GM23338 (cell line): Measurements from ENCODE around the gene TIRAP. TPM values are rescaled to one million over a fixed set of nuclear protein-coding genes. Genes with fewer than 3 reads are reported as not detected.

Source experiments
- ATAC-seq: fragments of 200-7000 bp; cut with Tn5 transposase; 3 replicates; pipeline ENCODE4 v1.9.1; 2020
- DNase-seq: peaks from one replicate; pipeline ENCODE4 v3.0.0-alpha.2; 2015; ENCODE audit warnings: low spot score
- H2AFZ ChIP-seq: fragments of 200-600 bp; sonication (generic); 2 replicates; pipeline ENCODE4 v1.8.0; 2016; ENCODE audit warnings: antibody characterized with exemption, mild to moderate bottlenecking, moderate library complexity
- H3F3A ChIP-seq: fragments of 200-600 bp; sonication (generic); replicated peaks from 2 replicates; pipeline ENCODE4 v1.8.0; 2017; ENCODE audit warnings: antibody characterized with exemption, mixed run types, low read depth
- H3K27ac ChIP-seq: fragments of 200-600 bp; sonication (generic); 2 replicates; pipeline ENCODE4 v1.6.1; 2016; ENCODE audit warnings: low read depth
- H3K27me3 ChIP-seq: fragments of 200-600 bp; sonication (generic); 2 replicates; pipeline ENCODE4 v1.8.0; 2016; ENCODE audit warnings: mild to moderate bottlenecking, mixed run types, moderate library complexity; ENCODE audit not compliant: insufficient read depth
- H3K36me3 ChIP-seq: fragments of 200-600 bp; sonication (generic); 2 replicates; pipeline ENCODE4 v1.8.0; 2016; ENCODE audit warnings: mild to moderate bottlenecking; ENCODE audit not compliant: insufficient read depth
- H3K4me1 ChIP-seq: fragments of 200-600 bp; sonication (generic); 2 replicates; pipeline ENCODE4 v1.8.0; 2016; ENCODE audit warnings: mild to moderate bottlenecking, moderate library complexity; ENCODE audit not compliant: insufficient read depth
- H3K4me2 ChIP-seq: fragments of 200-600 bp; sonication (generic); 2 replicates; pipeline ENCODE4 v1.7.1; 2017; ENCODE audit warnings: mixed run types
- H3K4me3 ChIP-seq: fragments of 200-600 bp; sonication (generic); 2 replicates; pipeline ENCODE4 v1.6.1; 2016; ENCODE audit warnings: mixed run types
- H3K79me2 ChIP-seq: fragments of 200-600 bp; sonication (generic); replicated peaks from 2 replicates; pipeline ENCODE4 v1.8.0; 2017; ENCODE audit warnings: mild to moderate bottlenecking; ENCODE audit not compliant: insufficient read depth
- H3K9me2 ChIP-seq: fragments of 200-600 bp; sonication (generic); 2 replicates; pipeline ENCODE4 v1.8.0; 2017; ENCODE audit not compliant: insufficient read depth
- H4K20me1 ChIP-seq: fragments of 200-600 bp; sonication (generic); replicated peaks from 2 replicates; pipeline ENCODE4 v1.8.0; 2017; ENCODE audit warnings: mild to moderate bottlenecking; ENCODE audit not compliant: insufficient read depth
- H3K27ac Mint-ChIP-seq: 2 replicates; pipeline ENCODE4 v1.8.0; 2020; ENCODE audit warnings: inconsistent platforms, mild to moderate bottlenecking, moderate library complexity, mixed read lengths
- H3K27me3 Mint-ChIP-seq: 3 replicates; pipeline ENCODE4 v1.8.0; 2022; ENCODE audit warnings: low read depth, mild to moderate bottlenecking, moderate library complexity, mixed read lengths, inconsistent platforms; ENCODE audit not compliant: insufficient read depth, poor library complexity
- H3K36me3 Mint-ChIP-seq: 3 replicates; pipeline ENCODE4 v1.8.0; 2021; ENCODE audit warnings: low read depth, mild to moderate bottlenecking, inconsistent platforms, moderate library complexity, mixed read lengths
- H3K4me1 Mint-ChIP-seq: 3 replicates; pipeline ENCODE4 v1.8.0; 2020; ENCODE audit warnings: mild to moderate bottlenecking, inconsistent platforms, mixed read lengths
- H3K4me3 Mint-ChIP-seq: 3 replicates; pipeline ENCODE4 v1.8.0; 2021; ENCODE audit warnings: moderate library complexity, mild to moderate bottlenecking, inconsistent platforms, mixed read lengths
- H3K9me3 Mint-ChIP-seq: 3 replicates; pipeline ENCODE4 v1.8.0; 2020; ENCODE audit warnings: moderate library complexity, mild to moderate bottlenecking, inconsistent platforms, mixed read lengths
- CREB1 ChIP-seq: fragments of 250-450 bp; sonication (Bioruptor Pico); IDR thresholded peaks from 2 replicates; pipeline ENCODE4 v1.5.0; 2020; ENCODE audit warnings: low read depth, mild to moderate bottlenecking, moderate library complexity
- CTCF ChIP-seq, 2 experiments: fragments of 200-600 bp in 1 of 2; sonication (generic) in 1 of 2; conservative IDR thresholded peaks; 2 replicates each; pipeline versions ENCODE4 v1.5.1 to v1.6.1; 2016 to 2017; ENCODE audit warnings: antibody characterized with exemption in 2 of 2, low read depth in 2 of 2, mild to moderate bottlenecking in 2 of 2, moderate library complexity in 1 of 2
- ETS1 ChIP-seq: IDR thresholded peaks from 2 replicates; pipeline ENCODE4 v1.6.1; 2016; ENCODE audit warnings: antibody characterized with exemption
- EZH2 ChIP-seq: fragments of 200-600 bp; sonication (generic); IDR thresholded peaks from one replicate; pipeline ENCODE4 v1.8.0; 2017; ENCODE audit warnings: antibody characterized with exemption, mild to moderate bottlenecking, low read depth; ENCODE audit not compliant: unreplicated experiment
- EZH2phosphoT487 ChIP-seq: fragments of 200-600 bp; sonication (generic); IDR thresholded peaks from one replicate; pipeline ENCODE4 v1.8.1; 2018; ENCODE audit warnings: antibody characterized with exemption; ENCODE audit not compliant: unreplicated experiment
- JUNB ChIP-seq: IDR thresholded peaks from one replicate; pipeline ENCODE4 v1.6.1; 2016; ENCODE audit warnings: antibody characterized with exemption; ENCODE audit not compliant: unreplicated experiment
- NANOG ChIP-seq: IDR thresholded peaks from 2 replicates; pipeline ENCODE4 v1.6.1; 2016; ENCODE audit warnings: antibody characterized with exemption, borderline replicate concordance
- POLR2AphosphoS5 ChIP-seq: IDR thresholded peaks from 2 replicates; pipeline ENCODE4 v1.6.1; 2016; ENCODE audit warnings: antibody characterized with exemption, low read depth
- REST ChIP-seq: IDR thresholded peaks from one replicate; pipeline ENCODE4 v1.6.1; 2018; ENCODE audit warnings: antibody characterized with exemption; ENCODE audit not compliant: unreplicated experiment
- STAT1 ChIP-seq: IDR thresholded peaks from one replicate; pipeline ENCODE4 v1.6.1; 2016; ENCODE audit warnings: antibody characterized with exemption; ENCODE audit not compliant: unreplicated experiment
- ZNF114 ChIP-seq: fragments of 250-450 bp; sonication (Bioruptor Pico); IDR thresholded peaks from 2 replicates; pipeline ENCODE4 v1.5.0; 2020; ENCODE audit warnings: mild to moderate bottlenecking, moderate library complexity
- ZNF331 ChIP-seq: fragments of 250-450 bp; sonication (Bioruptor Pico); IDR thresholded peaks from 2 replicates; pipeline ENCODE4 v1.5.0; 2020; ENCODE audit warnings: low read depth, mild to moderate bottlenecking, moderate library complexity
- ZNF462 ChIP-seq: fragments of 250-450 bp; sonication (Bioruptor Pico); IDR thresholded peaks from 2 replicates; pipeline ENCODE4 v1.5.0; 2020; ENCODE audit warnings: mild to moderate bottlenecking, moderate library complexity
- polyA plus RNA-seq: library from polyadenylated mRNA; unstranded; fragments of >200 nt; fragmentation: Nextera tagmentation; extraction: Ambion mirVana; gene quantifications from 2 replicates; pipeline ENCODE4 v1.2.1, GENCODE V29; 2016
- total RNA-seq: library from RNA; depleted of rRNA; stranded (reverse); fragments of >200 nt; shearing (Covaris generic); gene quantifications from 2 replicates; pipeline ENCODE4 v1.2.3, GENCODE V29; 2014

The TIRAP gene
- total and polyA plus RNA-seq, 2 experiments from 2014 or later, result 1.1 to 3.4 TPM

GRCh38 chr11:126331286-126331685 is 48.4 kb downstream of the TIRAP start:
- Histone ChIP-seq H3K9me2 (no peaks in the 10 kb centered on the region), H3K27me3 (no peaks in the 10 kb centered on the region), H4K20me1 (no peaks in the 10 kb centered on the region), H3K4me3 (no peak overlapping the region), H3F3A (no peaks in the 10 kb centered on the region), H3K4me1 (peaks cover 3% of the 10 kb centered on the region), H2AFZ (no peak overlapping the region), H3K36me3 (no peaks in the 10 kb centered on the region), H3K79me2 (no peaks in the 10 kb centered on the region), H3K27ac (no peak overlapping the region), H3K4me2 (no peak overlapping the region)
- H3K4me3 Mint-ChIP-seq, result no peak overlapping the region
- H3K27me3 Mint-ChIP-seq, result peaks cover 2% of the 10 kb centered on the region
- H3K36me3 Mint-ChIP-seq, result peaks cover 9% of the 10 kb centered on the region; the same call in 2 of the 3 replicates
- no peak for DNase-seq
- no peaks in the 10 kb centered on the region for H3K9me3 Mint-ChIP-seq
- no peak for ATAC-seq
- H3K27ac Mint-ChIP-seq, result no peak overlapping the region
- TF ChIP-seq EZH2phosphoT487 (no peak), POLR2AphosphoS5 (no peak), NANOG (no peak), JUNB (no peak), EZH2 (no peak), ETS1 (no peak), REST (no peak), ZNF462 (no peak), CREB1 (no peak), CTCF (conservative IDR thresholded peaks at IDR 0.05; ENCODE audit: low read depth in 2 of 2) (no peak), STAT1 (no peak), ZNF331 (CRISPR knock-in tag) (no peak), ZNF114 (CRISPR knock-in tag) (no peak)
- peaks cover 27% of the 10 kb centered on the region for H3K4me1 Mint-ChIP-seq
